HG03432 (cell line): ENCODE measurements around the gene PPP2R5C.
"Not testable (repeated sequence)": the region's sequence is repeated elsewhere in the genome, so short reads cannot be mapped to it uniquely, and the experiment has no call there.

Source experiments
- ATAC-seq: cut with Tn5 transposase; IDR thresholded peaks from one replicate; pipeline ENCODE4 v1.9.1; 2021; ENCODE audit warnings: mild to moderate bottlenecking, moderate library complexity; ENCODE audit not compliant: unreplicated experiment

Gene PPP2R5C

DNA sequence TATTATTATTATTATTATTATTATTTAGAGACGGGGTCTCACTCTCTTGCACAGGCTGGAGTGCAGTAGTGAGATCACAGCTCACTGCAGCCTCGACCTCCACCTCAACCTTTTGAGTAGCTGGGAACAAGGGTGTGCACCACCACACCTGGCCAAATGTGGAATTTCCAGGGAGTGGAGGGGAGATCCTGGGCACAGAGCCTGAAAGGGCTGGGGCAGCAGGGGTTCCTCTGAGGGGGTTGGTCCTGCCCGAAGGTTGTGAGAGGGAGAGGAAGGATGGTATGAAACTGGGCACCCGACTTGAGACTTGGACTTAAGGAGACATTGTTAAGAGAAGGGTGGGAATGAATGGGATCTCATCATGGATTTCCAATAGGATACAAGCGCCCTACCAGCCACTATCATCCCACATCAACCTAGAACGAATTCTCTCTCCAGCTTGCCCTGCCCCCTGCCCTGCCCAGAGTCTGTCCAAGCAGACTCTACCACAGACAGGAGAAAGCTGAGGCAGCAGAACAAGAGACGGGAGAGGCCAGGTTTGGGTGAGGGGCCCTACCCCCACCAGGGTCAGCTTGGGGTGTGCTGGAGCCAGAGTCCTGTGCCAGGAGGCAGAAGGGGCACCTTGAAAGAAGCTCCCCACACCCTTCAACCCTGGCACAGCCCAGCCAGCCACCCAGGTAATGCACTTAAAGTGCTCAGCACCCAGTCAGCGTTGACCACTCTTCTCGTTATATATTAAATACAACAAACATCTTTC, 200.4 kb downstream of the PPP2R5C start:
- ATAC-seq: no peak

DNA sequence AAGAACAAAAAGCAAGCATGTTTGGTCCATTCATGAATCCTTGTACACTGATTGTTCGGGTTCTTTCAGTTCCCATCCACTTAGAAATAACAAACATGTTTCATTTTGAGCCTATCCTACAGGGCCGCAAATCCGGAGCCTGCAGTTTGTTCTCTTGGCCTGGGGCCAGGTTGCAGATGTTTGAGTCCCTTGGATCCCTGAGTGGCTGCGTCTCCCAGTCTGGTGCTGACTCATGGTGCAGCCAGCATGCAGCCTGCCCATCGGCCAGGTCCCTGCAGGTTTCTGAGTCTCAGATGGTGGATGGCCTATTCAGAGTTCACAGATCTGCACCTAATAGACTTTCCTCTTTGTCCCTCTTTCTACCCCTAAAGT, 201.0 kb downstream of the PPP2R5C start:
- ATAC-seq: no peak

DNA sequence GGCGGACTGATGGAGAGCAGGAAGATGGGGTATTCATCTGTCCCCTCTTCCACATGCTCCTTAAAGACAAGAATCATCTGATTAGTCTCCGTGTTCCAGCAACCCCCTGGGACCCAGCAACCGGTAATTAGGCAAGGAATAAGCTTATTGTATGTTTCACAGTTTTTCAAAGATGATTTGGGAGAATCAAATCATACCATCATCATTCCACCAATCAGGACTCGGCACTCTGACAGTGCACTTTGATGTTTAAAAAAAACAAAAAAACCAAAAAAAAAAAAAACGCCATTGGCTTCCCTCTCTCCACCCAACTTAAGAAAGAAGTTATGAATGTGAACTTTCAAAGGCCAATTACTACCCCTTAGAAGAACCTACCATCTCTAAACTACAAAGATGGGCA, 201.5 kb downstream of the PPP2R5C start:
- no peak for ATAC-seq

DNA sequence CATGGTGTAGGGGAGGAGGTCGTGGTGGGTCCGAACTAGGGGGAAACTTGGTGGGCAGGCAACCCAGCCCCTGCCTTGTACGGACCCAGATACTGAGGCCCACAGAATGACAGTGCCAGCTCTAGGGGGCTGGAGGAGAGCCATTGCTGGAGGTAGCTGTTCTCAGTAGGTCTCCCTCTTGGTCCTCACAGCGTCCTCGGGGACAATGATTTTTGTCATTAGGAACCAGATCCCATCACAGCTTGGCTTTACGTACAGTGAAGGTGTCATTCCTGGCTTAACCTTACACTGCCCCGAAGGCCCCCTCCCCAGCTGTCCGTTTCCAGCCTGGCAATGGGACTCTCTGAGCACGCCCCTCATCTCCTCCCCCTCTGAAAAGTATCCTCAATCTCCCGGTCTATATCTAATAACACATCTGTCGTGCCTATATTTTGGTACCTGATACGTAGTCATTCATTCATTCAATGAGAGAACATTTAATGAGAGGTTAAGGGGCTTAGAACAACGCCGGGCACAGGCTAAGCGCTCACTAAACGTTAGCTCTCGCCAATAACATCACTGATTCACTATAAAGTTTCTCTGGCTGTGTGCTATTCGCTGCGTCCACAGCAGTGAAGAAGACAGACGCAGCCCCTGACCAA, 202.3 kb downstream of the PPP2R5C start:
- ATAC-seq: no peak

DNA sequence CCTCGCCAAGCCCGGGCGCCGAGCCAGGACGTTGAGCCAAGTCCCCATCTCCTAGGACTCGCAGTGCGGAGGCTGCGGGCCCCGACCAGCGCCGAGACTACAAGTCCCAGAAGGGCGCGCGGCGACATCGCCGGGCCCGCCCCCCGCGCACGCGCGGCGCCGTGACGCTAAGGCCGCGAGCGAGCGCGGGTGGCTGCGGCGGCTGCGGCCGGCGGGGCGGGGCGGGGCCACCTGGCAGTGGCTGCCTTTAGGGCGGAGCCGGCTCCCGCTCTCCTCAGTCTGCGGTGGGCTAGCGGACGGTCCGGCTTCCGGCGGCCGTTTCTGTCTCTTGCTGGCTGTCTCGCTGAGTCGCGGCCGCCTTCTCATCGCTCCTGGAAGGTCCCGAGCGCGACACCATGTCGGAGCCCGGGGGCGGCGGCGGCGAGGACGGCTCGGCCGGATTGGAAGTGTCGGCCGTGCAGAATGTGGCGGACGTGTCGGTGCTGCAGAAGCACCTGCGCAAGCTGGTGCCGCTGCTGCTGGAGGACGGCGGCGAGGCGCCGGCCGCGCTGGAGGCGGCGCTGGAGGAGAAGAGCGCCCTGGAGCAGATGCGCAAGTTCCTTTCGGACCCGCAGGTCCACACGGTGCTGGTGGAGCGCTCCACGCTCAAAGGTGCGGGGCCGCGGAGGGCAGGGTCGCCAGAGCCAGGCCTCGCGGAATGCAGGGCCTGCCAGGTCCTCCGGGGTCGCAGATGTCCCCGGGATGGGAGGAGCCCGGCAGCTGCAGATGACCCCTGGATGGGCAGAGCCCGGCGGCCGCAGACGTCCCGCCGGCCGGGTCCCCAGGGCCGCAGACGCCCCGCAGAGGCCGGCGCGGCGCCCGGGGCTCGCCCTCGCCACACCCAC, 203.0 kb downstream of the PPP2R5C start, which contains the start of gene DYNC1H1:
DYNC1H1 (plus strand) TSS at position 277 of the 884 bp plus-strand sequence; CDS start at position 396, 119 bp downstream.
- peak; percentile 87 for ATAC-seq

DNA sequence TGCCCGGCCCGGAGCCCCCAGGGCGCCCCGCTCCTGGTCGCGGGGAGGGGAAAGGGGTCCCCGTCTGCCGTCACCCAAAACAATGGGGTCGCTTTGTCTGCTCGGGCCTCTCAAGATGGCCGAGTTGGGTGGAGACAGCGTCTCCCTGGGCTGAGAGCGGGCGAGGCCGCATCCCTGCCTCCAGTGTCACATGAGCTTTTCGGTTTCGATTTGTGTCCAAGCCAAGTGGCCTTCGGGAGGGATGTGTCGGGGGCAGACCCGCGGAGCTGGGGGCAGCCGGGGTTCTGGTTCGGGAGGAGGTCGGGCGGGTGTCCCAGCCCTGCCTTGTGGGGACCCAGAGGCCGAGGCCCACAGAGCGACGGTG, 203.7 kb downstream of the PPP2R5C start:
- peak; percentile 49 for ATAC-seq

DNA sequence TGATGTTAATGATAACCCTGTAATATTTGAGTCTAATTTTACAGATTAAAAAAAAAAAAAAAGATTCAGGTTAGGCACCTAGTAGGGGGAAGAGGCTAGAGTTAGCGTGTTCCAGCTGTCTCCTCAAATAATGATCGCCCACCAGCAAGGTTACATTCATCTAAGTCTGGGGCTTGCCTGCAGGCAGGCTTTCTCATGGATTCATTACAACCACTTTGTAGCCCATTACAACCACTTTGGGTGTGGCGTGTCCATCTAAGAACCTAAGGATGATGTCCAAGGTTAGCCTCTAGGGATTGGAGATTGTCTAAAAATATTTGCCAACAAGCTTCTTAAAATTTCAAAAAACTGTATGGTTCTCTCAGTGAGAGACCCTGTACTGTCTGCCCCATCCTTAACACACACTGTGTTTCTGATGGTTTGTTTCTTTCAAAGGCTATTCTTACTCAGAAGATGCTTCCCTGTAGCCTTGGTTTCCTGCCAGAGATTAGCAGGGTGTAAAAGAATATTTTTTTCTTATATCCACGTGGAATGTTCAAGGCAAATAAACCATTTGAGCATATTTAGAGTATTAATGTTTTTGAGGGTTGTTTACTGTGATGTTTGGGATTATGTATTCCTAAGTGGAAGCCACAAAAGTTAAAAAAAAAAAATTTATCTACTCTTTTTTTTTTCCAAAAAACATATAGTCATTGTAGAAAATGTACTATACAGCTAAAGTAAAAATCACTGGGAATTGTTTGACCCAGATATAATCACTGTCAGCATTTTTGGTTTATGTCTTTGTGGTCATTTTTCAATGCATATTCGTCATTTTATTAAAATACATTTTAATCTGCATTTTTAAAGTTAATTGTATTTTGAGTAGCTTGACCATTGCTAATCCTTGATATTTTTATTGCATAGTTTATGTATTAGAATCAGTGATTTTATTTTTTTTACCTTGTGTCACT, 204.5 kb downstream of the PPP2R5C start:
- no peak for ATAC-seq

DNA sequence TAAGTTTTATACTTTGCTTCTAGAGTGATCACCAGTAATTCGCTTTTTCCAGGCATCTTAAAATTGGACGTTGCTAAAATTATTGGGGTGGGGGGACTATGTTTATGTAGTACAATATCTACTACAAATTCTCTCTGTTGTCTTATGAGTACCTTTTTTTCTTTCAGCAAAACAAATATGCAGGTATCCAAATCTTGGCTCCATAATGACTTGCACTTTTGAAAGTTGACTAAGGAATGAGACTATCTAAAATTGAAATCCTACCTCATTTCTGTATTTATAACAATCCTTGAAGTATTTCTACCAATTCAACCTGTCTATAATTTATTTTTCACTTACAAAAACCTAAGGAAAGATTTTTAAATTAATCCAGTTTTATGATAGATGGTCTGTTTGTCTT, 205.2 kb downstream of the PPP2R5C start:
- ATAC-seq: no peak

DNA sequence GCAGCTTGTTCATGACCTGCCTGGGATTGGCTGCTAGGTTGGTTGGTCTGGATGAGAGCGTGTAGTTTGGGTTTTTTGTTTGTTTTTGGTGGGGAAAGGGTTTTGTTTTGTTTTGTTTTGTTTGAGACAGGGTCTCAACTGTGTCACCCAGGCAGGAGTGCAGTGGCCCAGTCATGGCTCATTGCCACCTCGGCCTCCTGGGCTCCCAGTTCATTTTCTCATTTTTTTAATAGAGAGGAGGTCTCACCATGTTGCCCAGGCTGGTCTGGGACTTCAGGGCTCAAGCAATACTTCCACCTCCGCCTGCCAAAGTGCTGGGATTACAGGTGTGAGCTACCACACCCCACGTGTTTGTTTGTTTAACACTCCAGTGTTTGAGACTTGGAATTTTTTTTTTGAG, 206.7 kb downstream of the PPP2R5C start:
- no peak for ATAC-seq

DNA sequence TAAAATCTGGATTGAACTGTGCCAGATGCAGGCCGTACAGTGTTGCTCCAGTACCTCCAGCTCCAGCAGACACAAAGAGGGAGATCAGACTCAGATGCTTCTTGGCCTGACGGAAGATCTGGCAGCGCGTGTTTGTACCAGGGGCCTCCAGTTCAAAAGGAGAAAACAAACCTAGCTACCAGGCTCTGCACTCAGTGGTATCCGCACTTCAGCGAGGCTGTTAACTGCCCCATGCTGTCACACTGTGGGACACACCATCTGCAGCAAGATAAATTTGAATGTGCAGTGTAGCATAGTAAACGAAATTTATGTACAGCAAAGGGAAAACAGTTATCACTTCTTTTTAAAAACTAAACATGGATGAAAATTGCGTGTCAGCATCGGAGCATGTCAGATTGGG, 208.0 kb downstream of the PPP2R5C start:
- no peak for ATAC-seq

DNA sequence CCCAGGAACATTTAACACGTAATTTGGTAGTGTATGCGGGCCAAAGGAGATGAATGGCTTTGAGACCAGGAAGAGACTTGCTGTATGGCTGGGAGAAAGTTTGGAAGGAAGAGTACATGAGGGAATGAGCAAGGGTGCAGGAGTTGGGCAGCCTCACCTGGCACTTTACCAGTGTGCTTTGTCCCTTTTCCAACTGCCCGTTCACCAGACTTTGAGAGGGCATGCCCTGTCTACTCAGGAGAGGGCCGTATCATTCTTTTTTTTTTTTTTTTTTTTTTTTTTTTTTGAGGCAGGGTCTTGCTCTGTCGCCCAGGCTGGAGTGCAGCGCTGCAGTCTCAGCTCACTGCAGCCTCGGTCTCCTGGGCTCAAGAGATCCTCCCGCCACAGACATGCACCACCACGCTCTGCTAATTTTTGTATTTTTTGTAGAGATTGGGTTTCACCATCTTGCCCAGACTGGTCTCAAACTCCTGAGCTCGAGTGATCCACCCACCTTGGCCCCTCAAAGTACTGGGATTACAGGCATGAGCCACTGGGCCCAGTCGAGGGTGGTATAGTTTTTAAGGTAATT, 209.4 kb downstream of the PPP2R5C start:
- ATAC-seq: no peak

DNA sequence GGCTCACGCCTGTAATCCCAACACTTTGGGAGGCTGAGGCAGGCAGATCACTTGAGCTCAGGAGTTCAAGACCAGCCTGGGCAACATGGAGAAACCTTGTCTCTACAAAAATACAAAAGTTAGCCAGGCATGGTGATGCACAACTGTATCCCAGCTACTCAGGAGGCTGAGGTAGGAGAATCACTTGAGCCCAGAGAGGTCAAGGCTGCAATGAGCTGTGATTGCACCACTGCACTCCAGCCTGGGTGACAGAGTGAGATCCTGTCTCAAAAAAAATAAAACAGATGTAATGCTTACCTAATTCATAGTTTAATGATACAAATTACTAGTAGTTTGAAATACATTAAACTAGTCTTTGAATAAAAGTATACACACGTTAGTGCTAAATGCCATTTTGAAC, 209.9 kb downstream of the PPP2R5C start:
- not testable (repeated sequence) for ATAC-seq

DNA sequence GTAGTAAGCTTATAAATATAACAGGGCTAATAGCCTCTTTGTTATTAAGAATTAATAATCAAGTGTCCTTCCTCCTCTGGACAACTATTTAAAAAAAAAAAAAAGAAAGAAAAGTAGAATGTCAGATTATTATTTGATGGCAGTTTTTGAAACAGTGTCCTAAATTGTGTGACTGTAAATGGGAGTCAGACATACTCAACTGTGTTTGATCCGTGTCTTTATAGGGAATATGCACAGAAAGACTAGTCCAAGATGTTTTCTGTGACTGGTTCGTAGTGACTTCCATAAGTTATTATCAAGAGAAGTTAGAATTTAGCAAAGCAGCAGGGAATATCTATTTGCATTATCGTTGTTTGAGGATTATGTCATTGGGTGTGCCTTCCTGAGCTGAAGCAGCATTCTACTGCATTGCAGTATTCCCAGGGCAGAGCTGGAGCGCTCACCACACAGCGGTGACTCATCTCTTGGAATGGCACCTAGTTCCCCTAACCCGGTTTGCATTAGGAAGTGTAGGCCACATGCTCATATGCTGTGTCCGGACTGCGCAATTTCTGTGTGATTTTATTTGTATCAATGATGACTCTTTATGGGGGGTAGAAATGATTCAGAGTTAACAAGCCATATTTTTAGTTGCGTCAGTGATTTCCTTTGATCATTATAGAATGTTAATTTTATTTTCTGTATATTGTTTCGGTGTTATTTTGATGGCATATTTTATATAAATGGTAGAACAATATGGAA, 210.8 kb downstream of the PPP2R5C start:
- ATAC-seq: no peak

DNA sequence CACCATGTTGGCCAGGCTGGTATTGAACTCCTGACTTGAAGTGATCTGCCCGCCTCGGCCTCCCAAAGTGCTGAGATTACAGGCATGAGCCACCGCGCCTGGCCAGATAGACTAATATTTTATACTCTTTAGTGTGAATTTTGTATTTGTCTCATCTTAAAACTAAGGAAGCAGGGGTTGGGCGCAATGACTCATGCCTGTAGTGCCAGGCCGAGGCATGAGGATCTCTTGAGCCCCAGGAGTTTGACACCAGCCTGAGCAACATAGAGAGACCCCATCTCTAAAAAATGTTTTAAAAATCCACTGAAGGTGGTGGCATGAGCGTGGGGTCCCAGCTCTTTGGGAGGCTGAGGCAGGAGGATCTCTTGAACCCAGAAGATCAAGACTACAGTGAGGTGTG, 211.8 kb downstream of the PPP2R5C start:
- no peak for ATAC-seq

DNA sequence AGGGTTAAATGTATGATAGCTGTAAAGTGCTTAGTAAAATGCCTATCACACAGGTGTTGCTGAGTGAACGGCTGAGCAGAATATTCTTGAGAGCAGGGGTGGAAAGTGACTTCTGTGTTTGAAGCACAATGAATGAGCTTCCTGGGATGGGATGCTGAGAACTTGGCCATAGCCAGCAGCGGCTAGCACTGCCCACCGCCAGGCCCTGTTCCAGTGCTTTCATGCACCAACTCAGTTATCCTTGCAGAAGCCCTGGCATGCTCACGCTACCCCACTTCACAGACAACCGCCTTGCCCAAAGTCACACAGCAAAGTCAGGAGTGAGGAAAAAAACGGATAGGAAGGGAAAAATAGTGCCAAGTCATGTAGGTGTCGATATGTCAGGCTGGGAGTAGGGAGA, 213.7 kb downstream of the PPP2R5C start:
- ATAC-seq: no peak
